ENCODE results near the gene GFM1.

DNA sequence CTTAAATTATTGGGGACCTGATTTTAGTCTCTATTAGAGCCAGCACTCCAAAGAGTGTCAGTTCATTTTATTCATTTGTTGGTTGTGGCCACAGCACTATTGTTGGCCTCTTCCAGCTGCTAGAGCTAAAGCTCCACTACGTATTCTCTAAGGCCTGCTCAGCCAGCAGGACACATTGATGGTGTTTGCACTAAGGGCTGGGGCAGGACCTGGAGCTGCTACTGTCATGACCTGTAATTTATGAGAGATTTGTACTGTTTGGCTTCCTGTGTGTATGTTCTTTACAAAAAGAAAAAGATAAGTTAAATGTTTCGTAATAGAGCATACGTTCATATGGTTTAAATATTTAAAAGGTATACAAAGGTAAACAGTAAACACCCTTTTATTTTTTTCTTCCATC lies 8.1 kb downstream of the GFM1 start:
- TF ChIP-seq, protein P1, sequence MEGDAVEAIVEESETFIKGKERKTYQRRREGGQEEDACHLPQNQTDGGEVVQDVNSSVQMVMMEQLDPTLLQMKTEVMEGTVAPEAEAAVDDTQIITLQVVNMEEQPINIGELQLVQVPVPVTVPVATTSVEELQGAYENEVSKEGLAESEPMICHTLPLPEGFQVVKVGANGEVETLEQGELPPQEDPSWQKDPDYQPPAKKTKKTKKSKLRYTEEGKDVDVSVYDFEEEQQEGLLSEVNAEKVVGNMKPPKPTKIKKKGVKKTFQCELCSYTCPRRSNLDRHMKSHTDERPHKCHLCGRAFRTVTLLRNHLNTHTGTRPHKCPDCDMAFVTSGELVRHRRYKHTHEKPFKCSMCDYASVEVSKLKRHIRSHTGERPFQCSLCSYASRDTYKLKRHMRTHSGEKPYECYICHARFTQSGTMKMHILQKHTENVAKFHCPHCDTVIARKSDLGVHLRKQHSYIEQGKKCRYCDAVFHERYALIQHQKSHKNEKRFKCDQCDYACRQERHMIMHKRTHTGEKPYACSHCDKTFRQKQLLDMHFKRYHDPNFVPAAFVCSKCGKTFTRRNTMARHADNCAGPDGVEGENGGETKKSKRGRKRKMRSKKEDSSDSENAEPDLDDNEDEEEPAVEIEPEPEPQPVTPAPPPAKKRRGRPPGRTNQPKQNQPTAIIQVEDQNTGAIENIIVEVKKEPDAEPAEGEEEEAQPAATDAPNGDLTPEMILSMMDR (IDR thresholded peaks at IDR 0.05; ENCODE audit: insufficient read depth, low read length): no peak
- TF ChIP-seq POLR2AphosphoS5 (IDR thresholded peaks at IDR 0.05; ENCODE audit: low read depth): no peak

All from HL-60 (cell line).